H1 (cell line): ENCODE data around the gene DES. TPM values are rescaled to one million over a fixed set of nuclear protein-coding genes. Genes with fewer than 3 reads are reported as not detected.

Experiments used
- CBX8 ChIP-seq: fragments of 300-800, 300-1000 bp; sonication (generic); IDR thresholded peaks from 2 replicates; pipeline ENCODE4 v1.7.1; 2016; ENCODE audit warnings: low read depth, low read length, borderline replicate concordance
- CTBP2 ChIP-seq: IDR thresholded peaks from 2 replicates; pipeline ENCODE4 v1.7.0; 2011; ENCODE audit warnings: borderline replicate concordance, mild to moderate bottlenecking, moderate library complexity, mixed read lengths, low read length; ENCODE audit not compliant: insufficient read depth, insufficient read length
- KDM4A ChIP-seq: IDR thresholded peaks from one replicate; pipeline ENCODE4 v1.7.1; 2012; ENCODE audit warnings: low read depth, mild to moderate bottlenecking, moderate library complexity, low read length, inconsistent platforms; ENCODE audit not compliant: severe bottlenecking
- SIN3A ChIP-seq, 2 experiments: IDR thresholded peaks in 1 of 2; conservative IDR thresholded peaks in 1 of 2; 2 replicates each; pipeline ENCODE4 v1.6.1; 2011 to 2012; ENCODE audit warnings: low read length in 2 of 2, improper control_type of control experiment in 1 of 2, low read depth in 1 of 2, mild to moderate bottlenecking in 1 of 2
- polyA plus RNA-seq, 7 experiments: library from polyadenylated mRNA; depleted of rRNA in 3 of 7; stranded (reverse) in 5 of 7; unstranded in 2 of 7; fragments of >200 nt in 5 of 7; fragments of 200-250 nt in 2 of 7; gene quantifications; 1 replicate in 5 of 7; 2 replicates in 1 of 7; 4 replicates in 1 of 7; pipeline versions ENCODE4 v1.2.1 to v1.2.3, GENCODE V29; 2011 to 2013; ENCODE audit warnings: missing spikeins in 2 of 7, mixed read lengths in 2 of 7
- total RNA-seq: library from RNA; stranded (reverse); fragmentation: NEBNext Ultra II Directional; extraction: Animal tissue kit (Norgen Biotek cat#: 25700); gene quantifications from 2 replicates; pipeline ENCODE4 v1.2.1, GENCODE V29; 2021

DES gene
- total and polyA plus RNA-seq, 2 of the 8 experiments (the other 6 are each of a cell fraction or from before 2014, with no cell fraction given) = 1.8 to 4.3 TPM

GRCh38 chr2:219384859-219385258 lies 33.3 kb upstream of the DES start (continued):
- TF ChIP-seq KDM4A (no peak), CBX8 (no peak), CTBP2 (no peak), SIN3A (conservative IDR thresholded peaks at IDR 0.05 in 1 of 2, IDR thresholded peaks at IDR 0.05 in 1 of 2; ENCODE audit: low read depth in 1 of 2, low read length in 2 of 2) (no peak)
- TF ChIP-seq, all 59 proteins: peak for 0
